DND-41 (cell line): Measurements from ENCODE around the gene ZFPL1.
A peak's percentile ranks its signal among the peaks of the same experiment; 100 is the strongest.

Source experiments
- EZH2 ChIP-seq: IDR thresholded peaks from 3 replicates; pipeline ENCODE4 v1.6.1; 2012; ENCODE audit warnings: borderline replicate concordance, low read depth, mild to moderate bottlenecking, moderate library complexity, low read length, inconsistent platforms; ENCODE audit not compliant: severe bottlenecking
- TF ChIP-seq, protein P1 (sequence below): IDR thresholded peaks from 2 replicates; pipeline ENCODE4 v1.5.1; 2012; ENCODE audit warnings: borderline replicate concordance, low read length, moderate library complexity, mild to moderate bottlenecking; ENCODE audit not compliant: poor library complexity, severe bottlenecking; ENCODE audit errors: extremely low read depth

DNA sequence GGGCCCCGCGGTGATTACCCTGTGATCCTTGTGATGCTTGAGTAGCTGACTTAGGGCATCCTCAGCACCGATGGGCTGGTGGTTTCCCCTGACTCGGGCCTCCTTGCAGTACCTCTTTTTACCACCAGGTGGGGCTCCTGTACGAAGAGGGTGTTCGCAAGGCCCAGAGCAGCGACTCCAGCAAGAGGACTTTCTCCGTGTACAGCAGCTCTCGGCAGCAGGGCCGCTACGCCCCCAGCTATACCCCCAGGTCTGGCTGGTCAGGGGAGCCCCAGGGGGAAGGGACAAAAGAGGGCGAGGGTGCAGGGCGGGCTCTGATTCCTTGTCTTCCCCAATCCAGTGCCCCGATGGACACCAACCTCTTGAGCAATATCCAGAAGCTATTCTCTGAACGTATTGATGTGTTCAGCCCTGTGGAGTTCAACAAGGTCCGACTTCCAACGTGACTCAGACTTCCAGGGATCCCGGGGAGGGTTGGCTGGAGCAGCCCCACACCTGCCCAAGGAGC lies 26.4 kb downstream of the ZFPL1 start:
- TF ChIP-seq, protein P1, sequence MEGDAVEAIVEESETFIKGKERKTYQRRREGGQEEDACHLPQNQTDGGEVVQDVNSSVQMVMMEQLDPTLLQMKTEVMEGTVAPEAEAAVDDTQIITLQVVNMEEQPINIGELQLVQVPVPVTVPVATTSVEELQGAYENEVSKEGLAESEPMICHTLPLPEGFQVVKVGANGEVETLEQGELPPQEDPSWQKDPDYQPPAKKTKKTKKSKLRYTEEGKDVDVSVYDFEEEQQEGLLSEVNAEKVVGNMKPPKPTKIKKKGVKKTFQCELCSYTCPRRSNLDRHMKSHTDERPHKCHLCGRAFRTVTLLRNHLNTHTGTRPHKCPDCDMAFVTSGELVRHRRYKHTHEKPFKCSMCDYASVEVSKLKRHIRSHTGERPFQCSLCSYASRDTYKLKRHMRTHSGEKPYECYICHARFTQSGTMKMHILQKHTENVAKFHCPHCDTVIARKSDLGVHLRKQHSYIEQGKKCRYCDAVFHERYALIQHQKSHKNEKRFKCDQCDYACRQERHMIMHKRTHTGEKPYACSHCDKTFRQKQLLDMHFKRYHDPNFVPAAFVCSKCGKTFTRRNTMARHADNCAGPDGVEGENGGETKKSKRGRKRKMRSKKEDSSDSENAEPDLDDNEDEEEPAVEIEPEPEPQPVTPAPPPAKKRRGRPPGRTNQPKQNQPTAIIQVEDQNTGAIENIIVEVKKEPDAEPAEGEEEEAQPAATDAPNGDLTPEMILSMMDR = peak; percentile 96
- no peak for TF ChIP-seq EZH2
